Adrenal gland (tissue), 5 donors: ENCODE measurements around the gene ZNF708.

ENCODE experiments used
- POLR2A ChIP-seq, 2 donors: fragments of 450-650 bp; IDR thresholded peaks; one replicate each; pipeline ENCODE4 v1.6.1; 2017; ENCODE audit warnings: antibody characterized with exemption in 2 of 2, mild to moderate bottlenecking in 2 of 2, moderate library complexity in 1 of 2
- TF ChIP-seq, protein P1 (sequence below), 6 experiments: fragments of 450-650 bp in 4 of 6; fragments of 200-600 bp in 2 of 6; sonication (generic) in 1 of 6; IDR thresholded peaks; 1 replicate in 5 of 6; 2 replicates in 1 of 6; pipeline versions ENCODE4 v1.5.1 to v1.8.0; 2016 to 2021; ENCODE audit warnings: antibody characterized with exemption in 6 of 6, mild to moderate bottlenecking in 2 of 6, moderate library complexity in 1 of 6
- donor health status: DM: no; HTN: no; CAD: no.

DNA sequence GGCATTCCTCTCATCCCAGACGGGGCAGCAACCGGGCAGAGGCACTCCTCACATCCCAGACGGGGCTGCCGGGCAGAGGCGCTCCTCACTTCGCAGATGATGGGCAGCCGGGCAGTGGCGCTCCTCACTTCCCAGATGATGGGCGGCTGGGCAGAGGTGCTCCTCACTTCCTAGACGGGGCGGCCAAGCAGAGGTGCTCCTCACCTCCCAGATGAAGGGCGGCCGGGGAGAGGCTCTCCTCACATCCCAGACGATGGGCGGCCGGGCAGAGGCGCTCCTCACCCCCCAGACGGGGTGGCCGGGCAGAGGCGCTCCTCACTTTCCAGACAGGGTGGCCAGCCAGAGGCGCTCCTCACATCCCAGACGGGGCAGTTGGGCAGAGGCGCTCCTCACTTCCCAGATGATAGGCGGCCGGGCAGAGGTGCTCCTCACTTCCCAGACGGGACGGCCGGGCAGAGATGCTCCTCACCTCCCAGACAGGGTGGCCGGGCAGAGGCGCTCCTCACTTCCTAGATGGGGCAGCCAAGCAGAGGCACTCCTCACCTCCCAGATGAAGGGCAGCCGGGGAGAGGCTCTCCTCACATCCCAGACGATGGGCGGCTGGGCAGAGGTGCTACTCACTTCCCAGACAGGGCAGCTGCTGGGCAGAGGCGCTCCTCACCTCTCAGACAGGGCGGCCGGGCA lies 68.9 kb downstream of the ZNF708 start:
- TF ChIP-seq, protein P1, sequence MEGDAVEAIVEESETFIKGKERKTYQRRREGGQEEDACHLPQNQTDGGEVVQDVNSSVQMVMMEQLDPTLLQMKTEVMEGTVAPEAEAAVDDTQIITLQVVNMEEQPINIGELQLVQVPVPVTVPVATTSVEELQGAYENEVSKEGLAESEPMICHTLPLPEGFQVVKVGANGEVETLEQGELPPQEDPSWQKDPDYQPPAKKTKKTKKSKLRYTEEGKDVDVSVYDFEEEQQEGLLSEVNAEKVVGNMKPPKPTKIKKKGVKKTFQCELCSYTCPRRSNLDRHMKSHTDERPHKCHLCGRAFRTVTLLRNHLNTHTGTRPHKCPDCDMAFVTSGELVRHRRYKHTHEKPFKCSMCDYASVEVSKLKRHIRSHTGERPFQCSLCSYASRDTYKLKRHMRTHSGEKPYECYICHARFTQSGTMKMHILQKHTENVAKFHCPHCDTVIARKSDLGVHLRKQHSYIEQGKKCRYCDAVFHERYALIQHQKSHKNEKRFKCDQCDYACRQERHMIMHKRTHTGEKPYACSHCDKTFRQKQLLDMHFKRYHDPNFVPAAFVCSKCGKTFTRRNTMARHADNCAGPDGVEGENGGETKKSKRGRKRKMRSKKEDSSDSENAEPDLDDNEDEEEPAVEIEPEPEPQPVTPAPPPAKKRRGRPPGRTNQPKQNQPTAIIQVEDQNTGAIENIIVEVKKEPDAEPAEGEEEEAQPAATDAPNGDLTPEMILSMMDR (IDR thresholded peaks at IDR 0.05): no peak
- no peak for TF ChIP-seq POLR2A (IDR thresholded peaks at IDR 0.05)
